ENCODE data around the gene STARD8.

DNA sequence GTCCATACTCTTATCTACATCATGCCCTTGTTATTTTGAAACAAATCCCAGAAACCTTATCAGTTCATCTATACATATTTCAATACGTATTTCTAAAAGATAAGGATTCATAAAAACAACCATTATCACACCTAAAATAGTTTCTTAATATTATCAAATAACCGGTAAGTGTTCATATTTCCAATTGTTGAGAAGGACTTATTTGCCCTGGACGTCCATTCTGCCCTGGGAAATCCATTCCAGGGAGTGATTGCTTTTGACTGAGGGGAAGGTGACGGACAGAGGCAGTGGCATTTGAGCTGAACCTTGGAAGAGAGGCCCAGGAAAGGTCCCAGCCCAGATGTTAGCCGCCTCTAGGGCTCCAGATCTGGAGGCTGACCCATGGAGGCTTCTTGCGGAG lies 49.6 kb downstream of the STARD8 start:
- TF ChIP-seq GATA2 (IDR thresholded peaks at IDR 0.05; ENCODE audit: low read depth, low read length) = no peak
- no peak for TF ChIP-seq GATA3 (IDR thresholded peaks at IDR 0.05; ENCODE audit: low read depth, low read length)
